Neural cell (in vitro differentiated cells): ENCODE data around the gene AFG1L. TPM values are rescaled to one million over a fixed set of nuclear protein-coding genes. Genes with fewer than 3 reads are reported as not detected.

Experiments
- H2AFZ ChIP-seq: fragments of 200-600, 300-800 bp; sonication (generic), shearing (Covaris generic); 2 replicates; pipeline ENCODE4 v1.6.0; 2014; ENCODE audit warnings: low read depth, mild to moderate bottlenecking, antibody characterized with exemption, low read length, moderate library complexity
- H3F3A ChIP-seq: fragments of 200-600 bp; shearing (Covaris generic); 2 replicates; pipeline ENCODE4 v1.6.1; 2016; ENCODE audit warnings: mild to moderate bottlenecking, moderate library complexity, mixed read lengths, antibody characterized with exemption, low read length; ENCODE audit not compliant: insufficient read depth, poor library complexity, severe bottlenecking
- H3K27ac ChIP-seq: fragments of 200-600, 300-800 bp; sonication (generic), shearing (Covaris generic); 2 replicates; pipeline ENCODE4 v1.5.1; 2014; ENCODE audit warnings: mild to moderate bottlenecking, low read length, moderate library complexity
- H3K27me3 ChIP-seq: fragments of 300-800, 200-600 bp; sonication (generic), shearing (Covaris generic); 2 replicates; pipeline ENCODE4 v1.6.0; 2014; ENCODE audit warnings: mild to moderate bottlenecking, low read depth, low read length, moderate library complexity; ENCODE audit not compliant: insufficient read depth
- H3K36me3 ChIP-seq: fragments of 300-800, 200-600 bp; sonication (generic), shearing (Covaris generic); 2 replicates; pipeline ENCODE4 v1.5.1; 2014; ENCODE audit warnings: mild to moderate bottlenecking, antibody characterized with exemption, low read length, moderate library complexity; ENCODE audit not compliant: insufficient read depth
- H3K4me2 ChIP-seq: fragments of 300-800, 200-600 bp; sonication (generic), shearing (Covaris generic); 2 replicates; pipeline ENCODE4 v1.6.0; 2014; ENCODE audit warnings: mild to moderate bottlenecking, low read length
- H3K4me3 ChIP-seq: fragments of 300-800, 200-600 bp; sonication (generic), shearing (Covaris generic); 2 replicates; pipeline ENCODE4 v1.5.1; 2014; ENCODE audit warnings: mild to moderate bottlenecking, low read length, moderate library complexity
- H3K79me2 ChIP-seq: fragments of 200-600 bp; shearing (Covaris generic); replicated peaks from 2 replicates; pipeline ENCODE4 v1.6.0; 2014; ENCODE audit warnings: mild to moderate bottlenecking, low read length, moderate library complexity; ENCODE audit not compliant: insufficient read depth
- H3K9ac ChIP-seq: fragments of 300-800, 200-600 bp; sonication (generic), shearing (Covaris generic); 2 replicates; pipeline ENCODE4 v1.6.1; 2016; ENCODE audit warnings: mild to moderate bottlenecking, low read length, mixed read lengths
- H3K9me2 ChIP-seq: fragments of 200-600 bp; shearing (Covaris generic); 2 replicates; pipeline ENCODE4 v1.6.1; 2016; ENCODE audit warnings: mild to moderate bottlenecking, low read length, mixed read lengths; ENCODE audit not compliant: insufficient read depth
- H3K9me3 ChIP-seq: fragments of 200-600, 300-800 bp; sonication (generic), shearing (Covaris generic); 2 replicates; pipeline ENCODE4 v1.6.1; 2016; ENCODE audit warnings: mild to moderate bottlenecking, mixed run types, low read length, moderate library complexity, mixed read lengths
- H4K20me1 ChIP-seq: fragments of 200-600 bp; shearing (Covaris generic); 2 replicates; pipeline ENCODE4 v1.6.1; 2016; ENCODE audit warnings: mild to moderate bottlenecking, mixed run types; ENCODE audit not compliant: insufficient read depth
- EP300 ChIP-seq: fragments of 450-650 bp; conservative IDR thresholded peaks from 2 replicates; pipeline ENCODE4 v1.6.1; 2014; ENCODE audit warnings: antibody characterized with exemption, mild to moderate bottlenecking, moderate library complexity; ENCODE audit not compliant: poor library complexity, severe bottlenecking
- EZH2 ChIP-seq: fragments of 200-600, 300-800 bp; shearing (Covaris generic), sonication (generic); IDR thresholded peaks from 2 replicates; pipeline ENCODE4 v1.6.1; 2014; ENCODE audit warnings: antibody characterized with exemption, low read length, borderline replicate concordance, mild to moderate bottlenecking; ENCODE audit not compliant: insufficient read depth, poor library complexity, severe bottlenecking
- MXI1 ChIP-seq: fragments of 450-650 bp; conservative IDR thresholded peaks from 2 replicates; pipeline ENCODE4 v1.6.1; 2014; ENCODE audit warnings: antibody characterized with exemption, mild to moderate bottlenecking; ENCODE audit not compliant: poor library complexity, severe bottlenecking
- POLR2AphosphoS5 ChIP-seq: IDR thresholded peaks from 2 replicates; pipeline ENCODE4 v1.6.1; 2012
- RAD21 ChIP-seq: fragments of 450-650 bp; conservative IDR thresholded peaks from 2 replicates; pipeline ENCODE4 v1.6.1; 2014; ENCODE audit warnings: antibody characterized with exemption, mild to moderate bottlenecking, moderate library complexity
- SMC3 ChIP-seq: fragments of 450-650 bp; conservative IDR thresholded peaks from 2 replicates; pipeline ENCODE4 v1.6.1; 2014; ENCODE audit warnings: antibody characterized with exemption, mild to moderate bottlenecking, moderate library complexity; ENCODE audit not compliant: poor library complexity
- TAF1 ChIP-seq: IDR thresholded peaks from 2 replicates; pipeline ENCODE4 v1.6.1; 2012; ENCODE audit warnings: low read depth
- polyA plus RNA-seq: library from polyadenylated mRNA; depleted of rRNA; stranded (reverse); fragments of >200 nt; gene quantifications from 2 replicates; pipeline ENCODE4 v1.2.3, GENCODE V29; 2014
- TF ChIP-seq, protein P1 (sequence below): IDR thresholded peaks from 2 replicates; pipeline ENCODE4 v1.6.1; 2012; ENCODE audit warnings: borderline replicate concordance
- TF ChIP-seq, protein P2 (sequence below): fragments of 450-650 bp; IDR thresholded peaks from 2 replicates; pipeline ENCODE4 v1.5.1; 2014; ENCODE audit warnings: antibody characterized with exemption, mild to moderate bottlenecking, moderate library complexity; ENCODE audit not compliant: poor library complexity, severe bottlenecking

AFG1L gene
- polyA plus RNA-seq, 1 donor from 2014 or later, result 3.3 TPM

DNA sequence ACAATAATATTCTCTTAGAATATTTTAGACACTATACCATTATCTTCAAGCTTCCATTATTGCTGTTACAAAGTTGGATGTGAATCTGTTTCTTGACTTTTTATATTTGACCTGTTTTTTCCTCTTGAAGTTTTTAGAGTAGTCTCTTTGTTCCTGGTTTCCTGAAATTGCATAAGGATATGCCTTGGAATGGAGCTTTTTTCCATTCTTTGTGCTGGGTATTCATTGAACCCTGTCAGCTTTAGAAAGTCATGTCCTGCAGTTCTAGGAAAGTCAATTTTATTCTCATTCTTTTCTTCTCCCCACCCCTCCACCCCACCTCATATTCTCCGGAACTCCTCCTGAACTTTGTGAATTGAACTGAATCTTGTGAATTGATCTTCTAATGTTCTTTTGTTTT, 173.5 kb downstream of the AFG1L start:
- H3K4me2 ChIP-seq, result no peak overlapping the region
- no peaks in the 10 kb centered on the region for H3K36me3 ChIP-seq
- H3K9me2 ChIP-seq, result no peaks in the 10 kb centered on the region
- no peak overlapping the region for H3K4me3 ChIP-seq
- H3F3A ChIP-seq, result no peaks in the 10 kb centered on the region
- H2AFZ ChIP-seq, result no peak overlapping the region
- TF ChIP-seq, protein P1, sequence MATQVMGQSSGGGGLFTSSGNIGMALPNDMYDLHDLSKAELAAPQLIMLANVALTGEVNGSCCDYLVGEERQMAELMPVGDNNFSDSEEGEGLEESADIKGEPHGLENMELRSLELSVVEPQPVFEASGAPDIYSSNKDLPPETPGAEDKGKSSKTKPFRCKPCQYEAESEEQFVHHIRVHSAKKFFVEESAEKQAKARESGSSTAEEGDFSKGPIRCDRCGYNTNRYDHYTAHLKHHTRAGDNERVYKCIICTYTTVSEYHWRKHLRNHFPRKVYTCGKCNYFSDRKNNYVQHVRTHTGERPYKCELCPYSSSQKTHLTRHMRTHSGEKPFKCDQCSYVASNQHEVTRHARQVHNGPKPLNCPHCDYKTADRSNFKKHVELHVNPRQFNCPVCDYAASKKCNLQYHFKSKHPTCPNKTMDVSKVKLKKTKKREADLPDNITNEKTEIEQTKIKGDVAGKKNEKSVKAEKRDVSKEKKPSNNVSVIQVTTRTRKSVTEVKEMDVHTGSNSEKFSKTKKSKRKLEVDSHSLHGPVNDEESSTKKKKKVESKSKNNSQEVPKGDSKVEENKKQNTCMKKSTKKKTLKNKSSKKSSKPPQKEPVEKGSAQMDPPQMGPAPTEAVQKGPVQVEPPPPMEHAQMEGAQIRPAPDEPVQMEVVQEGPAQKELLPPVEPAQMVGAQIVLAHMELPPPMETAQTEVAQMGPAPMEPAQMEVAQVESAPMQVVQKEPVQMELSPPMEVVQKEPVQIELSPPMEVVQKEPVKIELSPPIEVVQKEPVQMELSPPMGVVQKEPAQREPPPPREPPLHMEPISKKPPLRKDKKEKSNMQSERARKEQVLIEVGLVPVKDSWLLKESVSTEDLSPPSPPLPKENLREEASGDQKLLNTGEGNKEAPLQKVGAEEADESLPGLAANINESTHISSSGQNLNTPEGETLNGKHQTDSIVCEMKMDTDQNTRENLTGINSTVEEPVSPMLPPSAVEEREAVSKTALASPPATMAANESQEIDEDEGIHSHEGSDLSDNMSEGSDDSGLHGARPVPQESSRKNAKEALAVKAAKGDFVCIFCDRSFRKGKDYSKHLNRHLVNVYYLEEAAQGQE, result no peak
- TF ChIP-seq SMC3 (no peak), EZH2 (no peak), EP300 (no peak), TAF1 (no peak), POLR2AphosphoS5 (no peak), MXI1 (no peak), RAD21 (no peak)
- TF ChIP-seq, protein P2, sequence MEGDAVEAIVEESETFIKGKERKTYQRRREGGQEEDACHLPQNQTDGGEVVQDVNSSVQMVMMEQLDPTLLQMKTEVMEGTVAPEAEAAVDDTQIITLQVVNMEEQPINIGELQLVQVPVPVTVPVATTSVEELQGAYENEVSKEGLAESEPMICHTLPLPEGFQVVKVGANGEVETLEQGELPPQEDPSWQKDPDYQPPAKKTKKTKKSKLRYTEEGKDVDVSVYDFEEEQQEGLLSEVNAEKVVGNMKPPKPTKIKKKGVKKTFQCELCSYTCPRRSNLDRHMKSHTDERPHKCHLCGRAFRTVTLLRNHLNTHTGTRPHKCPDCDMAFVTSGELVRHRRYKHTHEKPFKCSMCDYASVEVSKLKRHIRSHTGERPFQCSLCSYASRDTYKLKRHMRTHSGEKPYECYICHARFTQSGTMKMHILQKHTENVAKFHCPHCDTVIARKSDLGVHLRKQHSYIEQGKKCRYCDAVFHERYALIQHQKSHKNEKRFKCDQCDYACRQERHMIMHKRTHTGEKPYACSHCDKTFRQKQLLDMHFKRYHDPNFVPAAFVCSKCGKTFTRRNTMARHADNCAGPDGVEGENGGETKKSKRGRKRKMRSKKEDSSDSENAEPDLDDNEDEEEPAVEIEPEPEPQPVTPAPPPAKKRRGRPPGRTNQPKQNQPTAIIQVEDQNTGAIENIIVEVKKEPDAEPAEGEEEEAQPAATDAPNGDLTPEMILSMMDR, result no peak
- no peaks in the 10 kb centered on the region for H4K20me1 ChIP-seq
- H3K9me3 ChIP-seq, result no peaks in the 10 kb centered on the region
- H3K9ac ChIP-seq, result no peak overlapping the region
- no peaks in the 10 kb centered on the region for H3K79me2 ChIP-seq
- H3K27me3 ChIP-seq, result no peaks in the 10 kb centered on the region
- H3K27ac ChIP-seq, result no peak overlapping the region

DNA sequence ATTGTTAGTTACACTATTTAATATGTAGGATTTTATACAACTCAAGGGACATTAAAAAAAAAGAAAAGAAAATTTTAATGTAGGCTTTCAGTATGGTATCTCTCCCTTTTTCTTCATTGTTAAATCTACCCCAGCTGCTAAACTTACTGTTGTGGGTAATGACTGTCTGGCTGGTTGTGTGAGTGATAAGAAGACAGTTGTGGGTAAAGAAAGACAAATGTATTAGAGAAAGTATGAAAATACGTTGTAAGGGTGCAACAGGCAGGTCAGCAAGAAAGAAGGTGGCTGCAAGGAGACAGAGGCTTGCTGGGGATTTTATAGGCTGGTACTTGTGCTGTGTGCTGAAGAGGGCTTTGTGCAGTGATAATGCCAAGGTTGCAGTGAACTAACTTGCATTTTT, 174.5 kb downstream of the AFG1L start:
- TF ChIP-seq SMC3 (no peak), EZH2 (no peak), RAD21 (no peak), EP300 (no peak), TAF1 (no peak), MXI1 (no peak), POLR2AphosphoS5 (no peak)
- TF ChIP-seq, protein P2, result no peak
- TF ChIP-seq, protein P1, result no peak
- H3K9me2 ChIP-seq, result no peaks in the 10 kb centered on the region
- H3K4me2 ChIP-seq, result no peak overlapping the region
- H3K9ac ChIP-seq, result no peak overlapping the region
- no peaks in the 10 kb centered on the region for H4K20me1 ChIP-seq
- H3K79me2 ChIP-seq, result no peaks in the 10 kb centered on the region
- H3K36me3 ChIP-seq, result no peaks in the 10 kb centered on the region
- H3K27ac ChIP-seq, result no peak overlapping the region
- H3F3A ChIP-seq, result no peaks in the 10 kb centered on the region
- H3K9me3 ChIP-seq, result no peaks in the 10 kb centered on the region
- H2AFZ ChIP-seq, result no peak overlapping the region
- H3K4me3 ChIP-seq, result no peak overlapping the region
- H3K27me3 ChIP-seq, result no peaks in the 10 kb centered on the region
